ENCODE measurements around the gene PITRM1. TPM values are rescaled to one million over a fixed set of nuclear protein-coding genes. Genes with fewer than 3 reads are reported as not detected.
"Not testable (repeated sequence)": the region's sequence is repeated elsewhere in the genome, so short reads cannot be mapped to it uniquely, and the experiment has no call there.

The PITRM1 gene
- total RNA-seq, 1 donor = 84.6 TPM

DNA sequence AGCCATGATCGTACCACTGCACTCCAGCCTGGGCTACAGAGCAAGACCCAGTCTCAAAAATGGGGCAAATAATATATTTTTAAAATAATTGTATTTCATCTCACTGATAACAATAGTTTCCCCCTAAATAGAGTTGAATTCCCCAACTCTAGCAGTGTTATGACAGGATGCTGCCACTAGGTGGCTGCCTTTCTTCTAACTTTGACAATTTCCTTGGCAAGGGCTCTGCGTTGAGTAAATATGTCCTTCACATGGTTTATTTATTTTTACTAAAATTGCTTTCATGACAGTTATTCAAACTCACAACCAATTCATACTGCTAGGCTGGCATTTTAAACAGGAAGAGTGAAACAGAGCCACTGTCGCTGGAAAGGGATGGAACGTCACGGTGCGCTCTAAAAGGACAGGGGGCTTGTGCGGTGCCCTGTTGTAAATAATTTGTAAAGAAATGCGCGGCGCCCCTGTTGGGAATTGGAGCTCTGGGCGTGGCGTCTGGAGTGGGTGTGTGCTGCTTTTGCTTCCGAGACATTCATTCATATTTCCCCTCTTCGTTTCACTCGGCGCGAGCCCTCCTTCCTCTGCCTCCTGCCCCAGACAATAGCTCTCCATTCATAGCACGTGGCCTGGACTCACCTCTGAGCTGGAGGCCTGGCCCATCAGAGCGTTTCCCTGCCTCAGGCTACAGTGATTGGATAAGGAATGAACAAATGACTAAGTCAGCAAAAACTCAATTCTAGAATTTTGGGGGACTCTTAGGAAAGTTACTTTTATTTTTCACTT, 20.5 kb upstream of the PITRM1 start:
- TF ChIP-seq, protein P1, sequence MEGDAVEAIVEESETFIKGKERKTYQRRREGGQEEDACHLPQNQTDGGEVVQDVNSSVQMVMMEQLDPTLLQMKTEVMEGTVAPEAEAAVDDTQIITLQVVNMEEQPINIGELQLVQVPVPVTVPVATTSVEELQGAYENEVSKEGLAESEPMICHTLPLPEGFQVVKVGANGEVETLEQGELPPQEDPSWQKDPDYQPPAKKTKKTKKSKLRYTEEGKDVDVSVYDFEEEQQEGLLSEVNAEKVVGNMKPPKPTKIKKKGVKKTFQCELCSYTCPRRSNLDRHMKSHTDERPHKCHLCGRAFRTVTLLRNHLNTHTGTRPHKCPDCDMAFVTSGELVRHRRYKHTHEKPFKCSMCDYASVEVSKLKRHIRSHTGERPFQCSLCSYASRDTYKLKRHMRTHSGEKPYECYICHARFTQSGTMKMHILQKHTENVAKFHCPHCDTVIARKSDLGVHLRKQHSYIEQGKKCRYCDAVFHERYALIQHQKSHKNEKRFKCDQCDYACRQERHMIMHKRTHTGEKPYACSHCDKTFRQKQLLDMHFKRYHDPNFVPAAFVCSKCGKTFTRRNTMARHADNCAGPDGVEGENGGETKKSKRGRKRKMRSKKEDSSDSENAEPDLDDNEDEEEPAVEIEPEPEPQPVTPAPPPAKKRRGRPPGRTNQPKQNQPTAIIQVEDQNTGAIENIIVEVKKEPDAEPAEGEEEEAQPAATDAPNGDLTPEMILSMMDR (IDR thresholded peaks at IDR 0.05; ENCODE audit: insufficient read depth, low read depth, low read length) = peak; percentile 86
- DNase-seq (ENCODE audit: low read depth) = peak; percentile 70
- H3K4me3 ChIP-seq (ENCODE audit: low read depth, low read length) = peak overlapping the region; percentile 36

DNA sequence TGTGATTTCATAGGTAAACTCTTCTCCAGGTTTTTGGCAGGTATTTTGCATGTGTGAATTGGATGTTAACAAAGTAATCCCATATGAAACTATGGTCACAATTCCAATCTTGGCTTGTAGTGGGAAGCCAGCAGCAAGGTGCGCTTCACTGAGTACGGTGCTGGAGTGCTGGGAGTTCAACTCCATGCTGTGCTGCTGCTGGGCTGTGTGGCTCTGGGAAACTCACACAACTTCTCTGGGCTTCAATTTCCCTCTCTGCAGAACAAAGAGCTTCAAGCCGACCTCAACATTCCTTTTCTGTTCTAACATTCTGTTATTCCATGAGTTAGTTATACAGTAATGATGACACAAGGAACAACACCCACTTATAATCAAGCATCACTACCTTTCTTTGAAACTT, 18.2 kb upstream of the PITRM1 start:
- TF ChIP-seq, protein P1 (IDR thresholded peaks at IDR 0.05; ENCODE audit: insufficient read depth, low read depth, low read length) = no peak
- no peak overlapping the region for H3K4me3 ChIP-seq (ENCODE audit: low read depth, low read length)
- no peak for DNase-seq (ENCODE audit: low read depth)

DNA sequence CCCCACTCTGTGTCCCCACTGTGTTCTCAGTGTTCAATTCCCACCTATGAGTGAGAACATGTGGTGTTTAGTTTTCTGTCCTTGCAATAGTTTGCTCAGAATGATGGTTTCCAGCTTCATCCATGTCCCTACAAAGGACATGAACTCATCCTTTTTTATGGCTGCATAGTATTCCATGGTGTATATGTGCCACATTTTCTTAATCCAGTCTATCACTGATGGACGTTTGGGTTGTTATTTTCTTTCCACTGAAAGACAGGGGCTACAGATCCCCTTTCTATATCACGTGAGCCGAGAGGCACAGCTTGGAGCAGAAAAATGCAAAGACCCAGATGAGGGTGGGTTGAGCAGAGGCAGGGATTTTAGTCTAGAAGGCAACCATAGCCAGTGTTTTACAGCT, 14.6 kb upstream of the PITRM1 start:
- not testable (repeated sequence) for DNase-seq (ENCODE audit: low read depth); H3K4me3 ChIP-seq (ENCODE audit: low read depth, low read length)

DNA sequence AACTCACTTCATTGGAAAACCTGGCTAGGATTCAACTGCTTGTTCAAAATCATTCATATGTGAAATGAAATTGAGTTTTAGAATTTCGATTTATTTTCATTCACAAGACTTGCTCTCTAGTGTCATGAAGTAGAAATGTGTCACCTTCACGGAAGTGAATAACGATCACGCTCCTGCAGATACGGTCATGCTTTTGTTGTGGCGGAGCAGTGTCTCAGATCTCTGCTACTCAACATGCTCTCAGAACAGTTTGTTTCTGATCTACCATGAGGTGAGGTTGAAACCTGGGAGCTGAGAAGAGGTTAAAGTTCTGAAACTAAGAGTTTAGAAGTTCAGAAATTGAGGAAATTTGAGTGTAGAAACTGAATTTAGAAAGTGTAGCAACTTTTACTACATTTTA, 13.8 kb upstream of the PITRM1 start:
- no peak for DNase-seq (ENCODE audit: low read depth)
- no peak overlapping the region for H3K4me3 ChIP-seq (ENCODE audit: low read depth, low read length)
- TF ChIP-seq, protein P1 (IDR thresholded peaks at IDR 0.05; ENCODE audit: insufficient read depth, low read depth, low read length) = no peak

DNA sequence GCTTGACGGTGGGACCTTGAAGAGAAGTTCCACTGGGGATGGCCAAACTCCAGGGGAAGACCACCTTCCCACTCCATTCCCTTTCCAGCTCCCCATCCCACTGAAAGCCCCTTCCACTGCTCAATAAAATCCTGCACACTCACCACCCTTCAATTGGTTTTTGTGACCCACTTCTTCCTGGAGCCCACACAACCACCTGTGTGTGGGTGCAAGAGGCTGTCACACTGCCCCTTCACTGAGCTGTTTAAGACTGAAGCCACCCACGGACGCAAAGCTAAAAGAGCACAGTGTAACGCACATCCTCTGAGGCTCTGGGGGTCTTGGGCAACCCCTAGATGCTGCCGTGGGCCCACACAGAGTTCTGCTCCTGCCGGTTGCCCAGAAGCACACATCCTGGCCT, 12.8 kb upstream of the PITRM1 start:
- no peak overlapping the region for H3K4me3 ChIP-seq (ENCODE audit: low read depth, low read length)
- TF ChIP-seq, protein P1 (IDR thresholded peaks at IDR 0.05; ENCODE audit: insufficient read depth, low read depth, low read length) = no peak
- no peak for DNase-seq (ENCODE audit: low read depth)

DNA sequence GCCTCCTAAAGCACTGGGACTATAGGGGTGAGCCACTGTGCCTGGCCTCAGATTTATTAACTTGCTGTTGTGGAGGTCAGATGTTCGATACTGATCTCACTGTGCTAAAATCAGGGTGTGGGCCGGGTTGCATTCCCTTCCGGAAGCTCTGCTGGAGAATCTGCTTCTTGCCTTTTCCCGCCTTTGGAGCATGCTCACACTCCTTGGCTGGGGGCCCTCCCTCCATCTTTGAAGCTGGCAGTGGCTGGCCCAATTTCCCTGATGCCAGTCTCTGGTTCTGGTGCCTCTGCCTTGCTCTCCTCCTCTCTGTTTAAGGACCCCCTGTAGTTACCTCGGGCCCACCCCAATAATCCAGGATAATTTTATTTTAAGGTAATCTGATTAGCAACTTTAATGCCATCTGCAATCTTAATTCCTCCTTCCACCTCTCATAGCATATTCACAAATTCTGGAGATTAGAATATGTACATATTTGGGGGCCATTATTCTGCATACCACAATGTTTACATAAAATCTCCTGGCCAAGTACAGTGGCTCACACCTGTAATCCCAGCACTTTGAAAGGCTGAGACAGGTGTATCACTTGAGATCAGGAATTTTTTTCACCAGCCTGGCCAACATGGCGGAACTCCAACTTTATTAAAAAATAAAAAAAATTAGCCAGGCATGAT, 7.9 kb upstream of the PITRM1 start:
- H3K4me3 ChIP-seq (ENCODE audit: low read depth, low read length) = no peak overlapping the region
- no peak for DNase-seq (ENCODE audit: low read depth)
- TF ChIP-seq, protein P1 (IDR thresholded peaks at IDR 0.05; ENCODE audit: insufficient read depth, low read depth, low read length) = no peak

DNA sequence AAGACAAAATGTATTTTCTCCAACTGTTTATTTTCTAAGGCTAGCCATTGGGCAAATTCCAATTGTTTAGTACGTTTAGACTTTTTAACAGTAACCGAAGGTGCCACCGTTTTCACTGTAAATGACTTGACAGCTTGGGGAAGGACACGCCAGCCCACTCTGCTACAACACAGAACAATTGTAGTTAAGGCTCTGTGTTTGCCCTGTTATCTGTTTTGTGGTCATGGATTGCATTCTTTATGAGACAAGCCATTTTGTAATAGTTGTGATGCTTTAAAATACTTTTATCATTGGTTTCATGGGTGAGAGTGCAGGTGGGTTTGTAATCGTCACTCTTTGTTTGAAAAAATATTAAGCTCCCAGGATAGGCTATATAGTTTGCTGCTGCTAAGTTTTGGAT, 6.6 kb upstream of the PITRM1 start:
- DNase-seq (ENCODE audit: low read depth) = peak; percentile 12
- H3K4me3 ChIP-seq (ENCODE audit: low read depth, low read length) = no peak overlapping the region
- TF ChIP-seq, protein P1 (IDR thresholded peaks at IDR 0.05; ENCODE audit: insufficient read depth, low read depth, low read length) = no peak
